Uterus (tissue), 2 donors: ENCODE measurements around the gene UBE2D3.

Experiments used
- POLR2A ChIP-seq, 2 donors: fragments of 450-650 bp; IDR thresholded peaks; one replicate each; pipeline ENCODE4 v1.6.1; 2016; ENCODE audit warnings: antibody characterized with exemption in 2 of 2, mild to moderate bottlenecking in 1 of 2, moderate library complexity in 1 of 2
- TF ChIP-seq, protein P1 (sequence below), 4 experiments: fragments of 200-600 bp in 2 of 4; fragments of 450-650 bp in 2 of 4; sonication (generic) in 2 of 4; IDR thresholded peaks; one replicate each; pipeline ENCODE4 v1.5.1; 2016 to 2019; ENCODE audit warnings: antibody characterized with exemption in 4 of 4, mild to moderate bottlenecking in 2 of 4, moderate library complexity in 1 of 4

DNA sequence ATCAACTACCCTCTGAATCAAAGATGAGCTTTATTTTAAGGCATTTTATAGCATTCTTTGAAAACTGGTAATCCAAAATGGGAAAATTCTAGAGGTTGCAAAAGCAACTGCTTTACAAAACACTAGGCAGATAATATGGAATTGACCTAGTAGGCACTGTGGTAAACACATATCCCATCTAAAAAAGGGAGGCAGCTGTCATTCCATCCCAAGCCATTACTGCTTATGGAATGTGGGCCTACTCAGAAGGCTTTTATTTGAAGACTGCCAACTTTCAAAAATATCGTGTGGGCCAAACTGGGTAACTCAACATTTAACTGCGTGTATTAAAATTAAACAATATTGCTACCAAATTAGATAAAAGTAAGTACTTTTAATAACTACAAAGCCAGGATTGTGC is 19.3 kb downstream of the UBE2D3 start:
- TF ChIP-seq, protein P1, sequence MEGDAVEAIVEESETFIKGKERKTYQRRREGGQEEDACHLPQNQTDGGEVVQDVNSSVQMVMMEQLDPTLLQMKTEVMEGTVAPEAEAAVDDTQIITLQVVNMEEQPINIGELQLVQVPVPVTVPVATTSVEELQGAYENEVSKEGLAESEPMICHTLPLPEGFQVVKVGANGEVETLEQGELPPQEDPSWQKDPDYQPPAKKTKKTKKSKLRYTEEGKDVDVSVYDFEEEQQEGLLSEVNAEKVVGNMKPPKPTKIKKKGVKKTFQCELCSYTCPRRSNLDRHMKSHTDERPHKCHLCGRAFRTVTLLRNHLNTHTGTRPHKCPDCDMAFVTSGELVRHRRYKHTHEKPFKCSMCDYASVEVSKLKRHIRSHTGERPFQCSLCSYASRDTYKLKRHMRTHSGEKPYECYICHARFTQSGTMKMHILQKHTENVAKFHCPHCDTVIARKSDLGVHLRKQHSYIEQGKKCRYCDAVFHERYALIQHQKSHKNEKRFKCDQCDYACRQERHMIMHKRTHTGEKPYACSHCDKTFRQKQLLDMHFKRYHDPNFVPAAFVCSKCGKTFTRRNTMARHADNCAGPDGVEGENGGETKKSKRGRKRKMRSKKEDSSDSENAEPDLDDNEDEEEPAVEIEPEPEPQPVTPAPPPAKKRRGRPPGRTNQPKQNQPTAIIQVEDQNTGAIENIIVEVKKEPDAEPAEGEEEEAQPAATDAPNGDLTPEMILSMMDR (IDR thresholded peaks at IDR 0.05), result no peak
- TF ChIP-seq POLR2A (IDR thresholded peaks at IDR 0.05), result no peak
